Liver (tissue), 3 donors: Measurements from ENCODE around the gene ANO4.

ENCODE experiments used
- EGR1 ChIP-seq, 2 donors: IDR thresholded peaks; 2 replicates each; pipeline ENCODE4 v1.6.1; 2016 to 2018; ENCODE audit warnings: antibody characterized with exemption in 2 of 2, low read depth in 2 of 2
- FOXA1 ChIP-seq: IDR thresholded peaks from 2 replicates; pipeline ENCODE4 v1.6.1; 2016; ENCODE audit warnings: antibody characterized with exemption
- GABPA ChIP-seq, 2 donors: IDR thresholded peaks in 1 of 2; conservative IDR thresholded peaks in 1 of 2; 2 replicates each; pipeline ENCODE4 v1.6.1; 2016; ENCODE audit warnings: antibody characterized with exemption in 2 of 2, mild to moderate bottlenecking in 1 of 2, moderate library complexity in 1 of 2
- JUND ChIP-seq, 2 donors: IDR thresholded peaks; 2 replicates each; pipeline ENCODE4 v1.6.1; 2016; ENCODE audit warnings: antibody characterized with exemption in 2 of 2
- RXRA ChIP-seq, 2 donors: IDR thresholded peaks; 2 replicates each; pipeline ENCODE4 v1.6.1; 2017 to 2018; ENCODE audit warnings: antibody characterized with exemption in 2 of 2, mild to moderate bottlenecking in 1 of 2
- SP1 ChIP-seq: IDR thresholded peaks from 2 replicates; pipeline ENCODE4 v1.6.1; 2018; ENCODE audit warnings: antibody characterized with exemption, mild to moderate bottlenecking
- TAF1 ChIP-seq: conservative IDR thresholded peaks from 2 replicates; pipeline ENCODE4 v1.6.1; 2016; ENCODE audit warnings: antibody characterized with exemption, mild to moderate bottlenecking
- YY1 ChIP-seq: IDR thresholded peaks from 2 replicates; pipeline ENCODE4 v1.6.1; 2016; ENCODE audit warnings: antibody characterized with exemption, mild to moderate bottlenecking
- TF ChIP-seq, protein P1 (sequence below): fragments of 150-350 bp; IDR thresholded peaks from 2 replicates; pipeline ENCODE4 v1.5.1; 2017; ENCODE audit warnings: improper control_type of control experiment, low read depth, low read length; ENCODE audit not compliant: missing input control
- TF ChIP-seq, protein P2 (sequence below): IDR thresholded peaks from 2 replicates; pipeline ENCODE4 v1.6.1; 2016; ENCODE audit warnings: antibody characterized with exemption
- TF ChIP-seq, protein P3 (sequence below): IDR thresholded peaks from 2 replicates; pipeline ENCODE4 v1.6.1; 2016; ENCODE audit warnings: antibody characterized with exemption
- TF ChIP-seq, protein P4 (sequence below): IDR thresholded peaks from 2 replicates; pipeline ENCODE4 v1.6.1; 2016; ENCODE audit warnings: antibody characterized with exemption, mild to moderate bottlenecking
- donor health status: healthy.
- donor health status: healthy.

DNA sequence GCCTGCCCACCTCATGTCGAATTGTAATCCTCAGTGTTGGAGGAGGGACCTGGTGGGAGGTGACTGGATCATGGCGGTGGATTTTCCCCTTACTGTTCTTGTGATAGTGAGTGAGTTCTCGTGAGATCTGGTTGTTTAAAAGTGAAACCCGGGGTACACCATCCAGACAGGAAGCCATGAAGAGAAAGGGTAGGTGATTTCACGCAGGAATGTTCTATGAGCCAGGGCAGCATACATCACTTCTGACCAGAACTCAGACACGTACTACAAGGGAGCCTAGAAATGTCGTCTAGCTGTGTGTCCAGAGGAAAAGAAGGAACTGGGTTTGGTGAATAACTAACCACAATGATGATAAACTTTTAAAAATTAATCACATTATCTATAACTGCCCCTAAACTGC, 80.6 kb downstream of the ANO4 start:
- TF ChIP-seq, protein P1, sequence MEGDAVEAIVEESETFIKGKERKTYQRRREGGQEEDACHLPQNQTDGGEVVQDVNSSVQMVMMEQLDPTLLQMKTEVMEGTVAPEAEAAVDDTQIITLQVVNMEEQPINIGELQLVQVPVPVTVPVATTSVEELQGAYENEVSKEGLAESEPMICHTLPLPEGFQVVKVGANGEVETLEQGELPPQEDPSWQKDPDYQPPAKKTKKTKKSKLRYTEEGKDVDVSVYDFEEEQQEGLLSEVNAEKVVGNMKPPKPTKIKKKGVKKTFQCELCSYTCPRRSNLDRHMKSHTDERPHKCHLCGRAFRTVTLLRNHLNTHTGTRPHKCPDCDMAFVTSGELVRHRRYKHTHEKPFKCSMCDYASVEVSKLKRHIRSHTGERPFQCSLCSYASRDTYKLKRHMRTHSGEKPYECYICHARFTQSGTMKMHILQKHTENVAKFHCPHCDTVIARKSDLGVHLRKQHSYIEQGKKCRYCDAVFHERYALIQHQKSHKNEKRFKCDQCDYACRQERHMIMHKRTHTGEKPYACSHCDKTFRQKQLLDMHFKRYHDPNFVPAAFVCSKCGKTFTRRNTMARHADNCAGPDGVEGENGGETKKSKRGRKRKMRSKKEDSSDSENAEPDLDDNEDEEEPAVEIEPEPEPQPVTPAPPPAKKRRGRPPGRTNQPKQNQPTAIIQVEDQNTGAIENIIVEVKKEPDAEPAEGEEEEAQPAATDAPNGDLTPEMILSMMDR: no peak
- TF ChIP-seq, protein P2, sequence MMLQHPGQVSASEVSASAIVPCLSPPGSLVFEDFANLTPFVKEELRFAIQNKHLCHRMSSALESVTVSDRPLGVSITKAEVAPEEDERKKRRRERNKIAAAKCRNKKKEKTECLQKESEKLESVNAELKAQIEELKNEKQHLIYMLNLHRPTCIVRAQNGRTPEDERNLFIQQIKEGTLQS: no peak
- no peak for TF ChIP-seq YY1
- TF ChIP-seq TAF1: no peak
- no peak for TF ChIP-seq SP1
- TF ChIP-seq, protein P3, sequence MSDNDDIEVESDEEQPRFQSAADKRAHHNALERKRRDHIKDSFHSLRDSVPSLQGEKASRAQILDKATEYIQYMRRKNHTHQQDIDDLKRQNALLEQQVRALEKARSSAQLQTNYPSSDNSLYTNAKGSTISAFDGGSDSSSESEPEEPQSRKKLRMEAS: no peak
- TF ChIP-seq, protein P4, sequence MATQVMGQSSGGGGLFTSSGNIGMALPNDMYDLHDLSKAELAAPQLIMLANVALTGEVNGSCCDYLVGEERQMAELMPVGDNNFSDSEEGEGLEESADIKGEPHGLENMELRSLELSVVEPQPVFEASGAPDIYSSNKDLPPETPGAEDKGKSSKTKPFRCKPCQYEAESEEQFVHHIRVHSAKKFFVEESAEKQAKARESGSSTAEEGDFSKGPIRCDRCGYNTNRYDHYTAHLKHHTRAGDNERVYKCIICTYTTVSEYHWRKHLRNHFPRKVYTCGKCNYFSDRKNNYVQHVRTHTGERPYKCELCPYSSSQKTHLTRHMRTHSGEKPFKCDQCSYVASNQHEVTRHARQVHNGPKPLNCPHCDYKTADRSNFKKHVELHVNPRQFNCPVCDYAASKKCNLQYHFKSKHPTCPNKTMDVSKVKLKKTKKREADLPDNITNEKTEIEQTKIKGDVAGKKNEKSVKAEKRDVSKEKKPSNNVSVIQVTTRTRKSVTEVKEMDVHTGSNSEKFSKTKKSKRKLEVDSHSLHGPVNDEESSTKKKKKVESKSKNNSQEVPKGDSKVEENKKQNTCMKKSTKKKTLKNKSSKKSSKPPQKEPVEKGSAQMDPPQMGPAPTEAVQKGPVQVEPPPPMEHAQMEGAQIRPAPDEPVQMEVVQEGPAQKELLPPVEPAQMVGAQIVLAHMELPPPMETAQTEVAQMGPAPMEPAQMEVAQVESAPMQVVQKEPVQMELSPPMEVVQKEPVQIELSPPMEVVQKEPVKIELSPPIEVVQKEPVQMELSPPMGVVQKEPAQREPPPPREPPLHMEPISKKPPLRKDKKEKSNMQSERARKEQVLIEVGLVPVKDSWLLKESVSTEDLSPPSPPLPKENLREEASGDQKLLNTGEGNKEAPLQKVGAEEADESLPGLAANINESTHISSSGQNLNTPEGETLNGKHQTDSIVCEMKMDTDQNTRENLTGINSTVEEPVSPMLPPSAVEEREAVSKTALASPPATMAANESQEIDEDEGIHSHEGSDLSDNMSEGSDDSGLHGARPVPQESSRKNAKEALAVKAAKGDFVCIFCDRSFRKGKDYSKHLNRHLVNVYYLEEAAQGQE: no peak
- TF ChIP-seq FOXA1: no peak
- no peak for TF ChIP-seq RXRA (IDR thresholded peaks at IDR 0.05)
- no peak for TF ChIP-seq EGR1 (IDR thresholded peaks at IDR 0.05; ENCODE audit: low read depth in 2 of 2)
- no peak for TF ChIP-seq GABPA (IDR thresholded peaks at IDR 0.05 in 1 of 2, conservative IDR thresholded peaks at IDR 0.05 in 1 of 2)
- TF ChIP-seq JUND (IDR thresholded peaks at IDR 0.05): no peak
